T-cell (primary cell): ENCODE data around the gene DSC1. TPM values are rescaled to one million over a fixed set of nuclear protein-coding genes. Genes with fewer than 3 reads are reported as not detected.
A peak's percentile ranks its signal among the peaks of the same experiment; 100 is the strongest.

Experiments used
- ATAC-seq, 4 experiments: fragments of 200-7000 bp in 3 of 4; fragments of 150-1000 bp in 1 of 4; cut with Tn5 transposase; replicated peaks in 1 of 4; 1 replicate in 3 of 4; 2 replicates in 1 of 4; pipeline ENCODE4 v1.10.0; 2021; ENCODE audit warnings: moderate library complexity in 3 of 4, mild to moderate bottlenecking in 2 of 4, moderate number of reproducible peaks in 1 of 4
- CTCF ChIA-PET, 2 donors: fragments of 300-600 bp; sonication (Branson Sonifier 250); formaldehyde crosslinking; loops; one replicate each; lab custom pipeline; 2022; ENCODE audit warnings: antibody characterized with exemption in 2 of 2; lab: Charles Lee
- POLR2A ChIA-PET, 2 donors: fragments of 300-600 bp; sonication (Branson Sonifier 250); formaldehyde crosslinking; loops; one replicate each; lab custom pipeline; 2022; ENCODE audit warnings: antibody characterized with exemption in 2 of 2; lab: Charles Lee
- DNase-seq, 35 experiments: peaks; one replicate each; pipeline versions ENCODE4 v3.0.0 to v3.0.0-alpha.2; 2013 to 2023
- H3K27ac ChIP-seq: one replicate; pipeline ENCODE4 v1.5.1; 2013; ENCODE audit warnings: low read length
- H3K27me3 ChIP-seq, 2 experiments: replicated peaks in 1 of 2; 1 replicate in 1 of 2; 2 replicates in 1 of 2; pipeline versions ENCODE4 v1.6.1 to v1.7.0; 2013; ENCODE audit warnings: low read length in 1 of 2, mixed read lengths in 1 of 2; ENCODE audit not compliant: control insufficient read depth in 2 of 2, insufficient read depth in 2 of 2; ENCODE audit errors: extremely low read depth in 1 of 2
- H3K36me3 ChIP-seq, 2 donors: 1 replicate in 1 of 2; 2 replicates in 1 of 2; pipeline versions ENCODE4 v1.6.1 to v1.7.0; 2013; ENCODE audit warnings: low read length in 1 of 2; ENCODE audit not compliant: control insufficient read depth in 2 of 2, insufficient read depth in 1 of 2; ENCODE audit errors: extremely low read depth in 1 of 2
- H3K4me1 ChIP-seq, 2 experiments: 1 replicate in 1 of 2; 2 replicates in 1 of 2; pipeline versions ENCODE4 v1.6.1 to v1.7.0; 2013; ENCODE audit warnings: low read length in 2 of 2, mixed read lengths in 1 of 2; ENCODE audit not compliant: insufficient read depth in 2 of 2, control insufficient read depth in 1 of 2; ENCODE audit errors: extremely low read depth in 1 of 2
- H3K4me3 ChIP-seq, 2 donors: 1 replicate in 1 of 2; 2 replicates in 1 of 2; pipeline versions ENCODE4 v1.5.1 to v1.7.0; 2013; ENCODE audit warnings: mild to moderate bottlenecking in 2 of 2, low read length in 1 of 2, moderate library complexity in 1 of 2; ENCODE audit not compliant: control insufficient read depth in 1 of 2; ENCODE audit errors: extremely low read depth in 1 of 2
- H3K9me3 ChIP-seq: 2 replicates; pipeline ENCODE4 v1.7.0; 2013
- H3K27ac Mint-ChIP-seq, 2 donors: one replicate each; pipeline ENCODE4 v1.8.0; 2020 to 2021; ENCODE audit warnings: mild to moderate bottlenecking in 2 of 2, mixed read lengths in 2 of 2
- H3K27me3 Mint-ChIP-seq, 2 donors: one replicate each; pipeline ENCODE4 v1.8.0; 2021 to 2022; ENCODE audit warnings: mixed read lengths in 2 of 2
- H3K36me3 Mint-ChIP-seq: one replicate; pipeline ENCODE4 v1.8.0; 2021; ENCODE audit warnings: mixed read lengths
- H3K4me1 Mint-ChIP-seq, 3 donors: one replicate each; pipeline ENCODE4 v1.8.0; 2020 to 2022; ENCODE audit warnings: mixed read lengths in 3 of 3, mild to moderate bottlenecking in 1 of 3
- H3K4me3 Mint-ChIP-seq, 3 donors: one replicate each; pipeline ENCODE4 v1.8.0; 2020 to 2022; ENCODE audit warnings: mild to moderate bottlenecking in 3 of 3, mixed read lengths in 3 of 3, moderate library complexity in 3 of 3
- H3K9me3 Mint-ChIP-seq, 3 donors: one replicate each; pipeline ENCODE4 v1.8.0; 2020 to 2022; ENCODE audit warnings: mixed read lengths in 3 of 3
- WGBS: methylation state at CpG from one replicate; pipeline ENCODE4 v1.1.5; 2013; ENCODE audit warnings: missing lambda C conversion rate; ENCODE audit not compliant: insufficient coverage; 5-methylcytosine and 5-hydroxymethylcytosine counted together
- total RNA-seq, 35 experiments: library from RNA in 6 of 35; stranded (reverse) in 6 of 35; fragments of 120-200 nt in 1 of 35; gene quantifications; one replicate each; pipeline versions ENCODE4 v1.2.1 to v1.2.4 and lab custom pipeline; 2013 to 2026

The DSC1 gene
- total RNA-seq, 5 donors from 2014 or later (not counting 1 experiment from before 2014, with no cell fraction given) = 1.5 to 5.9 (median 2.2) TPM

GRCh38 chr18:31205273-31205672 is 42.6 kb upstream of the DSC1 start:
- ATAC-seq = no peak
- H3K27me3 ChIP-seq = no peaks in the 10 kb centered on the region
- no CpG with 5 or more reads among the region's 2 CpGs for WGBS
- no peak for DNase-seq
- H3K9me3 Mint-ChIP-seq = peaks cover 5 to 19% (median 11%) of the 10 kb centered on the region in 3 donors
- no peaks in the 10 kb centered on the region for H3K36me3 ChIP-seq
- ChIA-PET CTCF (no interaction called here), POLR2A (no interaction called here)
- no peak overlapping the region for H3K4me3 ChIP-seq
- no peak overlapping the region for H3K4me3 Mint-ChIP-seq
- peaks cover 0 to 5% (median 0%) of the 10 kb centered on the region in 3 donors for H3K4me1 Mint-ChIP-seq
- H3K9me3 ChIP-seq = no peaks in the 10 kb centered on the region
- no peak overlapping the region for H3K27ac ChIP-seq
- H3K27me3 Mint-ChIP-seq = peaks cover 0 to 10% of the 10 kb centered on the region in 2 donors
- H3K36me3 Mint-ChIP-seq = no peaks in the 10 kb centered on the region
- H3K4me1 ChIP-seq = no peaks in the 10 kb centered on the region
- no peak overlapping the region for H3K27ac Mint-ChIP-seq

GRCh38 chr18:31204833-31205232 is 42.2 kb upstream of the DSC1 start:
- H3K4me3 Mint-ChIP-seq = no peak overlapping the region
- H3K27ac ChIP-seq = no peak overlapping the region

GRCh38 chr18:31204166-31204565 is 41.5 kb upstream of the DSC1 start:
- H3K36me3 ChIP-seq = no peaks in the 10 kb centered on the region
- Mint-ChIP-seq H3K4me1 (peaks cover 0 to 5% (median 0%) of the 10 kb centered on the region in 3 donors), H3K36me3 (no peaks in the 10 kb centered on the region), H3K4me3 (no peak overlapping the region), H3K27me3 (peaks cover 0 to 10% of the 10 kb centered on the region in 2 donors), H3K27ac (no peak overlapping the region), H3K9me3 (peaks cover 5 to 14% (median 11%) of the 10 kb centered on the region in 3 donors)
- DNase-seq = no peak
- ChIA-PET CTCF (no interaction called here), POLR2A (interaction anchor here in 1 of 2 donors (0.6 kb wide), 1 partner anchor 186 kb away, joined by 3 read pairs; no protein-coding TSS in a partner anchor)
- no CpG with 5 or more reads among the region's 2 CpGs for WGBS
- no peaks in the 10 kb centered on the region for H3K27me3 ChIP-seq
- H3K4me3 ChIP-seq = no peak overlapping the region
- no peaks in the 10 kb centered on the region for H3K4me1 ChIP-seq
- no peak overlapping the region for H3K27ac ChIP-seq
- ATAC-seq = no peak
- H3K9me3 ChIP-seq = no peaks in the 10 kb centered on the region

More at GRCh38 chr18:31204833-31205232, 42.2 kb upstream of the DSC1 start:
- Mint-ChIP-seq H3K36me3 (no peaks in the 10 kb centered on the region), H3K27me3 (peaks cover 0 to 10% of the 10 kb centered on the region in 2 donors), H3K27ac (no peak overlapping the region), H3K4me1 (peaks cover 0 to 5% (median 0%) of the 10 kb centered on the region in 3 donors), H3K9me3 (peaks cover 5 to 17% (median 11%) of the 10 kb centered on the region in 3 donors)
- DNase-seq (no peak), ATAC-seq (no peak)
- no peaks in the 10 kb centered on the region for H3K9me3 ChIP-seq
- ChIA-PET CTCF (no interaction called here), POLR2A (no interaction called here)
- no peaks in the 10 kb centered on the region for H3K36me3 ChIP-seq
- H3K27me3 ChIP-seq = no peaks in the 10 kb centered on the region
- no peak overlapping the region for H3K4me3 ChIP-seq
- whole genome bisulfite sequencing = 100% methylated on average over 1 of the region's 4 CpGs
- no peaks in the 10 kb centered on the region for H3K4me1 ChIP-seq

GRCh38 chr18:31203794-31204148 is 41.1 kb upstream of the DSC1 start:
- no peak for ATAC-seq
- H3K9me3 Mint-ChIP-seq = peaks cover 5 to 14% (median 11%) of the 10 kb centered on the region in 3 donors
- ChIA-PET POLR2A (interaction anchor here in 1 of 2 donors (0.6 kb wide), 1 partner anchor 186 kb away, joined by 3 read pairs; no protein-coding TSS in a partner anchor), CTCF (no interaction called here)
- no peak overlapping the region for H3K4me3 Mint-ChIP-seq
- no peak overlapping the region for H3K4me3 ChIP-seq
- H3K9me3 ChIP-seq = no peaks in the 10 kb centered on the region
- no peaks in the 10 kb centered on the region for H3K4me1 ChIP-seq
- H3K27ac ChIP-seq = no peak overlapping the region
- DNase-seq = no peak
- H3K4me1 Mint-ChIP-seq = peaks cover 0 to 5% (median 0%) of the 10 kb centered on the region in 3 donors
- H3K27ac Mint-ChIP-seq = no peak overlapping the region
- H3K27me3 ChIP-seq = no peaks in the 10 kb centered on the region
- no peaks in the 10 kb centered on the region for H3K36me3 ChIP-seq
- H3K36me3 Mint-ChIP-seq = no peaks in the 10 kb centered on the region
- H3K27me3 Mint-ChIP-seq = peaks cover 0 to 10% of the 10 kb centered on the region in 2 donors
- no CpG with 5 or more reads among the region's 5 CpGs for WGBS

GRCh38 chr18:31203096-31203793 is 40.6 kb upstream of the DSC1 start:
- Histone ChIP-seq H3K4me3 (no peak overlapping the region), H3K27ac (no peak overlapping the region), H3K4me1 (no peaks in the 10 kb centered on the region), H3K36me3 (no peaks in the 10 kb centered on the region), H3K9me3 (no peaks in the 10 kb centered on the region), H3K27me3 (no peaks in the 10 kb centered on the region)
- Mint-ChIP-seq H3K27me3 (peaks cover 0 to 10% of the 10 kb centered on the region in 2 donors), H3K36me3 (no peaks in the 10 kb centered on the region), H3K27ac (no peak overlapping the region), H3K4me1 (peaks cover 0 to 5% (median 0%) of the 10 kb centered on the region in 3 donors), H3K9me3 (peaks cover 5 to 14% (median 11%) of the 10 kb centered on the region in 3 donors), H3K4me3 (no peak overlapping the region)
- no peak for ATAC-seq
- POLR2A ChIA-PET = interaction anchor here (0.6 kb wide), 2 partner anchors 27 to 186 kb away, joined by 3 read pairs; no protein-coding TSS in a partner anchor
- 47% methylated on average over 4 of the region's 9 CpGs for WGBS
- peak in 1 of 35 experiments; percentile 6 for DNase-seq
- CTCF ChIA-PET = no interaction called here

GRCh38 chr18:31199190-31199769 is 36.6 kb upstream of the DSC1 start:
- H3K27ac Mint-ChIP-seq = no peak overlapping the region
- H3K36me3 Mint-ChIP-seq = peaks cover 2% of the 10 kb centered on the region

More at GRCh38 chr18:31199190-31199769, 36.6 kb upstream of the DSC1 start:
- no peak overlapping the region for H3K4me3 Mint-ChIP-seq
- 60% methylated on average over 1 of the region's 5 CpGs for WGBS
- H3K9me3 Mint-ChIP-seq = peaks cover 0 to 19% (median 10%) of the 10 kb centered on the region in 3 donors
- DNase-seq (no peak), ATAC-seq (no peak)
- POLR2A ChIA-PET = no interaction called here
- Histone ChIP-seq H3K36me3 (no peaks in the 10 kb centered on the region), H3K4me1 (no peaks in the 10 kb centered on the region), H3K27ac (no peak overlapping the region), H3K27me3 (no peaks in the 10 kb centered on the region), H3K9me3 (no peaks in the 10 kb centered on the region), H3K4me3 (no peak overlapping the region)
- CTCF ChIA-PET = no interaction called here
- no peaks in the 10 kb centered on the region for H3K27me3 Mint-ChIP-seq
- no peaks in the 10 kb centered on the region for H3K4me1 Mint-ChIP-seq
